Measurements from ENCODE around the gene EIF5.
A peak's percentile ranks its signal among the peaks of the same experiment; 100 is the strongest.

Gene EIF5

GRCh38 chr14:103310576-103311095 is 23.4 kb upstream of the EIF5 start:
- DNase-seq (ENCODE audit: low read depth): no peak

GRCh38 chr14:103311171-103311997 is 22.7 kb upstream of the EIF5 start:
- no peak for DNase-seq (ENCODE audit: low read depth)

DNA sequence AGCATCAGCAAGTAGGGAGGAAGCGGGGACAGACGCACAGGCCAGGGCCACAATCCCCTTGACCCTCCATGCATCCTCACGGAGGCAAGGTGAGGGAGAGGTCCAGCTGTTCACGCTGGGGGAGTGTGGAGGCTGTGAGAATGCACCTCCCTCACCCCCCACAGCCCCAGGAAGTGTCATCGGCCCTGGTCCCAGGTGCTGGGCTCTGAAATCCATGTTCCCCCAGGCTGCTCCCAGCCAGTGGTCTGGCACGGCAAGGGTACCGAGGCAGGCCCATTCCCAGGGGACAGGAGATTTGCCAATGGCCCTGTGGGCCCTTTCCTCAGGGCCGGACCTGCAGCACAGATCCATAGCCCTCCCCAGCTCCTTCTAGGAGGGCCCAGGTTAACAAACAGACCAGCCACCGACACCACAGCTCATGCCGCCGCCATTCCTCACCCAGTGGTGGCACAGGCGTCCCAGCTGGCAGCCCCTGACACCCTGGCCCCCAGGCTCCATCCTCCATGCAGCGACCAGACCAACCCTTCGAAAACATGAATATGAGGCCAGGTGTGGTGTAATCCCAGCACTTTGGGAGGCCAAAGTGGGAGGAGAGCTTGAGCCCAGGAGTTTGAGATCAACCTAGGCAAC is 21.9 kb upstream of the EIF5 start:
- DNase-seq (ENCODE audit: low read depth): no peak

GRCh38 chr14:103313704-103314103 is 20.3 kb upstream of the EIF5 start:
- no peak for DNase-seq (ENCODE audit: low read depth)

GRCh38 chr14:103314496-103315277 is 19.4 kb upstream of the EIF5 start:
- no peak for DNase-seq (ENCODE audit: low read depth)

GRCh38 chr14:103315351-103315911 is 18.6 kb upstream of the EIF5 start:
- no peak for DNase-seq (ENCODE audit: low read depth)

- DNase-seq (ENCODE audit: low read depth): no peak
These were observed 18.1 kb upstream of the EIF5 start for GRCh38 chr14:103315941-103316340.

GRCh38 chr14:103316721-103317121 is 17.3 kb upstream of the EIF5 start:
- no peak for DNase-seq (ENCODE audit: low read depth)

DNA sequence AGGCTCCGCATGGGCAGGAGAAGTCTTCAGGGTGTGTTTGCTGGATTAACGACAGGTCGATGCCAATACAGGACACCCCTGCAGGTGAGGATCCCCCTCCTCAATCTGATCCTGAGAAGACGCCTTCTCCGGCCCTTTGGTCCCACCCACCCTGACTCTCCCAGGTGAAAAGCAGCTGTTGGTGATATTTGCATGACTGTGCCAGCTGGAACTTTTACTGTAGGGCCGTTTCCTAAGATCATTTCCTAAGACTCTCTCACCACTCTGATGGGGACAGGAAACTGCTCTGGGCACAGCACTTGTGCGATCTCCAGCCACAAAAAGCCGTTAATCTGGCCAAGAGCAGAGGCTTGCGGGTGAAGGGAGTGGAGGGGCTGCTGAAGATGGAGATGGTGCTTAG is 16.8 kb upstream of the EIF5 start:
- DNase-seq (ENCODE audit: low read depth): no peak

- DNase-seq (ENCODE audit: low read depth): no peak
These were observed 16.0 kb upstream of the EIF5 start for GRCh38 chr14:103317976-103318580.

GRCh38 chr14:103318750-103319419 is 15.2 kb upstream of the EIF5 start:
- DNase-seq (ENCODE audit: low read depth): no peak

- no peak for DNase-seq (ENCODE audit: low read depth)
These were observed 14.6 kb upstream of the EIF5 start for GRCh38 chr14:103319422-103319821.

DNA sequence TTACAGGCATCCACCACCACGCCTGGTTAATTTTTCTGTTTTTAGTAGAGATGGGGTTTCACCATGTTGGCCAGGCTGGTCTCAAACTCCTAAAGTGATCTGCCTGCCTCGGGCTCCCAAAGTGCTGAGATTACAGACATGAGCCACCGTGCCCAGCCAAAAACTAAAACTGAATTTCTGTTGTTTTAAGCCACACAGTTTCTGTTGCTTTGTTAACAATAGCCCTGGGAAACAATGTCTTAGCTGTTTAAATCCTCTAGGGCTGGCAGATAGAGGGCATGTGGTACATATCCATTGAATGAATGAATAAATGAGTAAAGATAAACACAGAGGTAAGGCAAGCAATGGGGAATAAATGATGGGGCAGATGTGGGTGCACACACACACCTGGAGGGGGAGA is 8.0 kb upstream of the EIF5 start:
- DNase-seq (ENCODE audit: low read depth): no peak

GRCh38 chr14:103328941-103329340 is 5.1 kb upstream of the EIF5 start:
- no peak for DNase-seq (ENCODE audit: low read depth)

DNA sequence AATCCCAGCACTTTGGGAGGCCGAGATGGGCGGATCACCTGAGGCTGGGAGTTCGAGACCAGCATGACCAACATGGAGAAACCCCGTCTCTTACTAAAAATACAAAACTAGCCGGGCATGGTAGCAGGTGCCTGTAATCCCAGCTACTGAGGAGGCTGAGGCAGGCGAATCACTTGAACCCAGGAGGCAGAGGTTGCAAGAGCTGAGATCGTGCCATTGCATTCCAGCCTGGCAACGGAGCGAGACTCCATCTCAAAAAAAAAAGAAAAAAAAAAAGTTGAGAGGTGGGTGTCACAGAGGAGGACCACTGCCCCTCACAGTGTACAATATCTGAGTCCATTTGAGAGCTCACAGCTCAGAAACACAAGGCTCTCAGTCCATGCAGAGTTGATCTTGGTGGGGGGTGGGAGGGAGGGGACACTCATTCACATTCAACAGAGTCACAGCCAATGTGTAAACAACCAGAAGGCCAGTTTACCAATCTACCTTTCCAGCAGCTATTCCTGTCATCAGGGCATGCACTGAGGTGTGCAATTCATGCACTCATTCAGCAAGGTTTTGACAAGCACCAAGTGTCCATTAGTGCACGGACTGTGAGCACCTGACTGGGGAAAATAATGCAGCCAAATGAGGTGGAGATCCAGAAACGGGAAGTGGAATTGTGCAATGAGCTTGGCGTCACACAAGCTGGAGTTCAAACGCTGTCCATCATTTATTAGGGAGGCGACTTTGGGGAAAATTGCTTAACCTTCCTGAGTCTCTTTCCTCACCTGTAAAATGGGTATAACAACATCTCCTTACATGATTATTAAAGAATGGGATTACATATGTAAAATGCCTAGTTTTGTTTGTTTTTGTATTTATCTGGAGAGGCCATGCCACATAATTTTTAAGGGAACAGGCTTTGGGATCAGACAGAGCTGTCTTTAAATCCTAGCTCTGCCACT is 4.4 kb upstream of the EIF5 start:
- DNase-seq (ENCODE audit: low read depth): no peak

DNA sequence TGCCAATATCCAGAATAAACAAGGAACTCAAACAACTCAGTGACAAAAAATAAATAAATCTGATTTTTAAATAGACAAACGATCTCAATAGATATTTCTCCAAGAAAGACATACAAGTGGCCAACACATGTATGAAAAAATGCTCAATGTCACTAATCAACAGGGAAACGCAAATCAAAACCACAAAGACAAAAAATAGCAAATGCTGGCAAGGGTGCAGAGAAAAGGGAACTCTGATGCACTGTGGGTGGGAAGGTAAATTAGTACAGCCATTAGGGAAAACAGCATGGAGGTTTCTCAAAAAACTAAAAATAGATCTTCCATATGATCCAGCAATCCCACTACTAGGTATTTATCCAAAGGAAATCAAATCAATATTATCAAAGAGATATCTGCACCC is 3.5 kb upstream of the EIF5 start:
- DNase-seq (ENCODE audit: low read depth): no peak

DNA sequence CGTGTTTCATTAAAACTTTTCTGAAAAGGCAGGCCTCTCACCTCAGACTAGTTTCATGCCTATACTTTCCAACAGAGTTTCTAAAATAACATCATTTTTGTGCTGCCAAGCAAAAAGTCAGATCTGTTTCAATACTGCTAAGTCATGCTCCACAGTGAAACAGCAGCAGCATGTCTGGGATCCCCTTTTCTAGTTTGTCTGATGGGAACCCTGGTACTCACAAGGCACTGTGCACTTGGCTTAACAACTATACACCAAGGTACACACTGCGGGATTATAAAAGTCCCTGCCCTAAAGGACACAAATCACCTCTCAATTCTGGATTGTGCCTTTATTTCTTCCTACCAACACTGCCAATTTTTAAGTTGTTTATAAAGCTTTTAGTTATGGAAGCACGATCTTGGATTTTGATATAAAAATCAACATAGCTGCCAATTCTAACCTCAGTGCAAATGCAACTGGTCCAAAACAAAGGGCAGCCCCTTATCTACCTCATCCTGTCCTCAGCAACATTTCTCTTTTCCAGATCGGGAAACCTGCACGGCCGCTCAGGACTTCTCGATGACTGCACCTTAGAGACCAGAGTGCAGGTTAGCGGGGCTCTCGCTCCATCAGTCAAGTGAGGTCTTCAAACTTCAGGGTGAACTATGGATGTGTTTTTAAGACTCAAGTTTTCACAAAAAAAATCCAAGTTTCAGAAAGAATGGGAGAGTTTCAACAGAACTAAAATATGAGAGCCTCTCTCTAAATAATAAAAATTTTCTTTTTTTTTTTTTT is 1.7 kb upstream of the EIF5 start:
- no peak for DNase-seq (ENCODE audit: low read depth)

GRCh38 chr14:103334644-103335622 is 896 bp downstream of the EIF5 start:
- DNase-seq (ENCODE audit: low read depth): peak; percentile 27
